WTC11 (cell line): ENCODE data around the gene PRCD. TPM values are rescaled to one million over a fixed set of nuclear protein-coding genes. Genes with fewer than 3 reads are reported as not detected.

Experiments
- ATAC-seq: fragments of 200-7000 bp; cut with Tn5 transposase; 2 replicates; pipeline ENCODE4 v1.10.0; 2021; ENCODE audit warnings: mild to moderate bottlenecking, moderate library complexity
- CTCF ChIA-PET: fragments of 300-600 bp; sonication (Branson Sonifier 250); formaldehyde crosslinking; loops from one replicate; lab custom pipeline; 2021; ENCODE audit warnings: antibody characterized with exemption; lab: Charles Lee
- POLR2A ChIA-PET: fragments of 350-600 bp; sonication (Branson Sonifier 250); formaldehyde crosslinking; loops from one replicate; lab custom pipeline; 2021; ENCODE audit warnings: antibody characterized with exemption; lab: Charles Lee
- DNase-seq: peaks from one replicate; pipeline ENCODE4 v3.0.0; 2021; ENCODE audit warnings: low spot score
- H3K27ac Mint-ChIP-seq: 2 replicates; pipeline ENCODE4 v1.8.0; 2021; ENCODE audit warnings: mixed read lengths
- H3K27me3 Mint-ChIP-seq: 2 replicates; pipeline ENCODE4 v1.8.0; 2021; ENCODE audit warnings: low read depth, mild to moderate bottlenecking, moderate library complexity, mixed read lengths
- H3K36me3 Mint-ChIP-seq: 2 replicates; pipeline ENCODE4 v1.8.0; 2021; ENCODE audit warnings: mixed read lengths
- H3K4me1 Mint-ChIP-seq: 2 replicates; pipeline ENCODE4 v1.8.0; 2022; ENCODE audit warnings: mixed read lengths
- H3K4me3 Mint-ChIP-seq: 2 replicates; pipeline ENCODE4 v1.8.0; 2021; ENCODE audit warnings: mild to moderate bottlenecking, moderate library complexity, mixed read lengths
- H3K9me3 Mint-ChIP-seq: 2 replicates; pipeline ENCODE4 v1.8.0; 2021; ENCODE audit warnings: mixed read lengths
- AFF4 ChIP-seq: sonication (generic); formaldehyde crosslinking; IDR thresholded peaks from 2 replicates; pipeline ENCODE4 v1.8.1; 2023; ENCODE audit warnings: mild to moderate bottlenecking, missing genetic modification reagents, borderline replicate concordance
- ARID4B ChIP-seq: sonication (generic); formaldehyde crosslinking; IDR thresholded peaks from 2 replicates; pipeline ENCODE4 v1.8.0; 2023; ENCODE audit warnings: missing genetic modification reagents, mild to moderate bottlenecking, borderline replicate concordance
- ATF1 ChIP-seq: sonication (generic); formaldehyde crosslinking; IDR thresholded peaks from 2 replicates; pipeline ENCODE4 v1.8.1; 2023; ENCODE audit warnings: mild to moderate bottlenecking, moderate library complexity, missing genetic modification reagents
- CREM ChIP-seq: sonication (generic); formaldehyde crosslinking; IDR thresholded peaks from 2 replicates; pipeline ENCODE4 v1.8.1; 2022; ENCODE audit warnings: mild to moderate bottlenecking, missing genetic modification reagents, moderate library complexity
- ESRRA ChIP-seq: sonication (generic); formaldehyde crosslinking; IDR thresholded peaks from 2 replicates; pipeline ENCODE4 v1.8.1; 2022; ENCODE audit warnings: mild to moderate bottlenecking, missing genetic modification reagents, borderline replicate concordance
- GTF2I ChIP-seq: fragments of 250-450 bp; sonication (Bioruptor Pico); conservative IDR thresholded peaks from 2 replicates; pipeline ENCODE4 v1.4.0; 2021; ENCODE audit warnings: mild to moderate bottlenecking
- IRF2 ChIP-seq: sonication (generic); formaldehyde crosslinking; IDR thresholded peaks from 2 replicates; pipeline ENCODE4 v1.8.0; 2022; ENCODE audit warnings: low read depth, missing genetic modification reagents, borderline replicate concordance
- JAZF1 ChIP-seq: fragments of 250-450 bp; sonication (Bioruptor Pico); IDR thresholded peaks from 2 replicates; pipeline ENCODE4 v1.9.0; 2021; ENCODE audit warnings: moderate library complexity, mild to moderate bottlenecking, inconsistent platforms
- JUN ChIP-seq: sonication (generic); formaldehyde crosslinking; IDR thresholded peaks from 2 replicates; pipeline ENCODE4 v1.8.0; 2023; ENCODE audit warnings: mild to moderate bottlenecking, missing genetic modification reagents
- MAX ChIP-seq: sonication (generic); formaldehyde crosslinking; IDR thresholded peaks from 2 replicates; pipeline ENCODE4 v1.8.0; 2022; ENCODE audit warnings: mild to moderate bottlenecking, missing genetic modification reagents
- MLX ChIP-seq: sonication (generic); formaldehyde crosslinking; IDR thresholded peaks from 2 replicates; pipeline ENCODE4 v1.8.1; 2023; ENCODE audit warnings: mild to moderate bottlenecking, missing genetic modification reagents, moderate library complexity
- NR1H2 ChIP-seq: sonication (generic); formaldehyde crosslinking; IDR thresholded peaks from 2 replicates; pipeline ENCODE4 v1.9.0; 2021; ENCODE audit warnings: mild to moderate bottlenecking, moderate library complexity, missing genetic modification reagents
- OVOL2 ChIP-seq: fragments of 250-450 bp; sonication (Bioruptor Pico); IDR thresholded peaks from 2 replicates; pipeline ENCODE4 v1.9.0; 2021; ENCODE audit warnings: mild to moderate bottlenecking, borderline replicate concordance
- PRRX2 ChIP-seq: fragments of 250-450 bp; sonication (Bioruptor Pico); IDR thresholded peaks from 2 replicates; pipeline ENCODE4 v1.8.0; 2021; ENCODE audit warnings: mild to moderate bottlenecking
- RELA ChIP-seq: sonication (generic); formaldehyde crosslinking; IDR thresholded peaks from 2 replicates; pipeline ENCODE4 v1.8.1; 2022; ENCODE audit warnings: missing genetic modification reagents, mild to moderate bottlenecking, borderline replicate concordance
- RORB ChIP-seq: fragments of 250-450 bp; sonication (Bioruptor Pico); IDR thresholded peaks from 2 replicates; pipeline ENCODE4 v1.9.0; 2021; ENCODE audit warnings: mild to moderate bottlenecking
- USF1 ChIP-seq: sonication (generic); formaldehyde crosslinking; IDR thresholded peaks from 2 replicates; pipeline ENCODE4 v1.8.0; 2022; ENCODE audit warnings: mild to moderate bottlenecking, missing genetic modification reagents
- USF2 ChIP-seq: sonication (generic); formaldehyde crosslinking; IDR thresholded peaks from 2 replicates; pipeline ENCODE4 v1.8.1; 2023; ENCODE audit warnings: mild to moderate bottlenecking, missing genetic modification reagents, moderate library complexity
- ZBTB21 ChIP-seq: sonication (generic); formaldehyde crosslinking; IDR thresholded peaks from 2 replicates; pipeline ENCODE4 v1.8.1; 2023; ENCODE audit warnings: mild to moderate bottlenecking, missing genetic modification reagents, borderline replicate concordance
- ZMAT4 ChIP-seq: fragments of 250-450 bp; sonication (Bioruptor Pico); IDR thresholded peaks from 2 replicates; pipeline ENCODE4 v1.9.0; 2021; ENCODE audit warnings: mild to moderate bottlenecking
- ZNF219 ChIP-seq: sonication (generic); formaldehyde crosslinking; IDR thresholded peaks from 2 replicates; pipeline ENCODE4 v1.8.0; 2023; ENCODE audit warnings: missing genetic modification reagents, mild to moderate bottlenecking, borderline replicate concordance
- ZNF317 ChIP-seq: sonication (generic); formaldehyde crosslinking; IDR thresholded peaks from 2 replicates; pipeline ENCODE4 v1.8.1; 2023; ENCODE audit warnings: low read depth, mild to moderate bottlenecking, moderate library complexity, missing genetic modification reagents, borderline replicate concordance
- total RNA-seq: library from RNA; stranded (reverse); gene quantifications from 3 replicates; pipeline ENCODE4 v1.2.3, GENCODE V29; 2021

PRCD gene
- total RNA-seq, 1 experiment from 2014 or later = 2.7 TPM

- H3K4me3 Mint-ChIP-seq = no peak overlapping the region
- H3K27ac Mint-ChIP-seq = no peak overlapping the region
- DNase-seq = no peak
- H3K9me3 Mint-ChIP-seq = no peaks in the 10 kb centered on the region
- POLR2A ChIA-PET = interaction anchor here (0.7 kb wide), 1 partner anchor 44 kb away, joined by 3 read pairs; no protein-coding TSS in a partner anchor
- H3K4me1 Mint-ChIP-seq = peaks cover 13% of the 10 kb centered on the region
- no peak for ATAC-seq
- CTCF ChIA-PET = interaction anchor here (0.8 to 1.2 kb wide), 3 partner anchors 36 to 94 kb away, joined by 4 to 6 read pairs (median 4); no protein-coding TSS in a partner anchor
- peaks cover 68% of the 10 kb centered on the region for H3K27me3 Mint-ChIP-seq
- no peak for TF ChIP-seq PRRX2 (CRISPR knock-in tag)
- TF ChIP-seq OVOL2 = no peak
- TF ChIP-seq ESRRA = no peak
- TF ChIP-seq JAZF1 (CRISPR knock-in tag) = no peak
- no peak for TF ChIP-seq JUN (CRISPR knock-in tag)
- no peaks in the 10 kb centered on the region for H3K36me3 Mint-ChIP-seq
These were observed 48.3 kb downstream of the PRCD start for GRCh38 chr17:76588182-76588581.

GRCh38 chr17:76593384-76593826 lies 53.6 kb downstream of the PRCD start:
- TF ChIP-seq ZNF219 = no peak
- TF ChIP-seq ZNF317 (CRISPR knock-in tag) = no peak
- no peak for TF ChIP-seq ZBTB21
- no peak for TF ChIP-seq GTF2I (CRISPR knock-in tag)
- DNase-seq = no peak
- POLR2A ChIA-PET = no interaction called here
- Mint-ChIP-seq H3K9me3 (0 out of 2 replicates have a peak, but pooled peaks cover 3% of the 10 kb centered on the region), H3K27ac (no peak overlapping the region), H3K4me3 (no peak overlapping the region), H3K27me3 (peaks cover 17% of the 10 kb centered on the region), H3K4me1 (0 out of 2 replicates have a peak, but pooled peaks cover 2% of the 10 kb centered on the region), H3K36me3 (no peaks in the 10 kb centered on the region)
- CTCF ChIA-PET = interaction anchor here (0.8 to 2.2 kb wide), 4 partner anchors 8 to 88 kb away, joined by 3 to 9 read pairs (median 5); no protein-coding TSS in a partner anchor
- no peak; the same call in 1 of the 2 replicates for ATAC-seq

- Mint-ChIP-seq H3K36me3 (no peaks in the 10 kb centered on the region), H3K9me3 (0 out of 2 replicates have a peak, but pooled peaks cover 3% of the 10 kb centered on the region), H3K27me3 (peaks cover 13% of the 10 kb centered on the region), H3K4me1 (0 out of 2 replicates have a peak, but pooled peaks cover 2% of the 10 kb centered on the region), H3K4me3 (no peak overlapping the region), H3K27ac (no peak overlapping the region)
- no peak for TF ChIP-seq AFF4 (CRISPR knock-in tag)
- TF ChIP-seq RORB (CRISPR knock-in tag) = no peak
- TF ChIP-seq IRF2 (CRISPR knock-in tag) = no peak
- no peak for TF ChIP-seq ZMAT4
- TF ChIP-seq RELA (CRISPR knock-in tag) = no peak
- TF ChIP-seq MLX (CRISPR knock-in tag) = no peak
- TF ChIP-seq MAX (CRISPR knock-in tag) = no peak
- TF ChIP-seq USF1 (CRISPR knock-in tag) = no peak
- no peak for TF ChIP-seq USF2 (CRISPR knock-in tag)
- TF ChIP-seq ARID4B (CRISPR knock-in tag) = no peak
- TF ChIP-seq NR1H2 (CRISPR knock-in tag) = no peak
- TF ChIP-seq PRRX2 (CRISPR knock-in tag) = no peak
- no peak for TF ChIP-seq CREM (CRISPR knock-in tag)
- no peak for TF ChIP-seq ATF1 (CRISPR knock-in tag)
- POLR2A ChIA-PET = no interaction called here
- CTCF ChIA-PET = interaction anchor here (0.6 to 2.2 kb wide), 4 partner anchors 12 to 87 kb away, joined by 5 to 9 read pairs (median 5); no protein-coding TSS in a partner anchor
- no peak for ATAC-seq
- no peak for DNase-seq
These were observed 54.1 kb downstream of the PRCD start for GRCh38 chr17:76593959-76594358.
